GM23338 (cell line): ENCODE data around the gene MFSD6L. TPM values are rescaled to one million over a fixed set of nuclear protein-coding genes. Genes with fewer than 3 reads are reported as not detected.

Experiments
- ATAC-seq: fragments of 200-7000 bp; cut with Tn5 transposase; 3 replicates; pipeline ENCODE4 v1.9.1; 2020
- DNase-seq: peaks from one replicate; pipeline ENCODE4 v3.0.0-alpha.2; 2015; ENCODE audit warnings: low spot score
- H2AFZ ChIP-seq: fragments of 200-600 bp; sonication (generic); 2 replicates; pipeline ENCODE4 v1.8.0; 2016; ENCODE audit warnings: antibody characterized with exemption, mild to moderate bottlenecking, moderate library complexity
- H3F3A ChIP-seq: fragments of 200-600 bp; sonication (generic); replicated peaks from 2 replicates; pipeline ENCODE4 v1.8.0; 2017; ENCODE audit warnings: antibody characterized with exemption, mixed run types, low read depth
- H3K27ac ChIP-seq: fragments of 200-600 bp; sonication (generic); 2 replicates; pipeline ENCODE4 v1.6.1; 2016; ENCODE audit warnings: low read depth
- H3K27me3 ChIP-seq: fragments of 200-600 bp; sonication (generic); 2 replicates; pipeline ENCODE4 v1.8.0; 2016; ENCODE audit warnings: mild to moderate bottlenecking, mixed run types, moderate library complexity; ENCODE audit not compliant: insufficient read depth
- H3K36me3 ChIP-seq: fragments of 200-600 bp; sonication (generic); 2 replicates; pipeline ENCODE4 v1.8.0; 2016; ENCODE audit warnings: mild to moderate bottlenecking; ENCODE audit not compliant: insufficient read depth
- H3K4me1 ChIP-seq: fragments of 200-600 bp; sonication (generic); 2 replicates; pipeline ENCODE4 v1.8.0; 2016; ENCODE audit warnings: mild to moderate bottlenecking, moderate library complexity; ENCODE audit not compliant: insufficient read depth
- H3K4me2 ChIP-seq: fragments of 200-600 bp; sonication (generic); 2 replicates; pipeline ENCODE4 v1.7.1; 2017; ENCODE audit warnings: mixed run types
- H3K4me3 ChIP-seq: fragments of 200-600 bp; sonication (generic); 2 replicates; pipeline ENCODE4 v1.6.1; 2016; ENCODE audit warnings: mixed run types
- H3K79me2 ChIP-seq: fragments of 200-600 bp; sonication (generic); replicated peaks from 2 replicates; pipeline ENCODE4 v1.8.0; 2017; ENCODE audit warnings: mild to moderate bottlenecking; ENCODE audit not compliant: insufficient read depth
- H3K9me2 ChIP-seq: fragments of 200-600 bp; sonication (generic); 2 replicates; pipeline ENCODE4 v1.8.0; 2017; ENCODE audit not compliant: insufficient read depth
- H4K20me1 ChIP-seq: fragments of 200-600 bp; sonication (generic); replicated peaks from 2 replicates; pipeline ENCODE4 v1.8.0; 2017; ENCODE audit warnings: mild to moderate bottlenecking; ENCODE audit not compliant: insufficient read depth
- H3K27ac Mint-ChIP-seq: 2 replicates; pipeline ENCODE4 v1.8.0; 2020; ENCODE audit warnings: inconsistent platforms, mild to moderate bottlenecking, moderate library complexity, mixed read lengths
- H3K27me3 Mint-ChIP-seq: 3 replicates; pipeline ENCODE4 v1.8.0; 2022; ENCODE audit warnings: low read depth, mild to moderate bottlenecking, moderate library complexity, mixed read lengths, inconsistent platforms; ENCODE audit not compliant: insufficient read depth, poor library complexity
- H3K36me3 Mint-ChIP-seq: 3 replicates; pipeline ENCODE4 v1.8.0; 2021; ENCODE audit warnings: low read depth, mild to moderate bottlenecking, inconsistent platforms, moderate library complexity, mixed read lengths
- H3K4me1 Mint-ChIP-seq: 3 replicates; pipeline ENCODE4 v1.8.0; 2020; ENCODE audit warnings: mild to moderate bottlenecking, inconsistent platforms, mixed read lengths
- H3K4me3 Mint-ChIP-seq: 3 replicates; pipeline ENCODE4 v1.8.0; 2021; ENCODE audit warnings: moderate library complexity, mild to moderate bottlenecking, inconsistent platforms, mixed read lengths
- H3K9me3 Mint-ChIP-seq: 3 replicates; pipeline ENCODE4 v1.8.0; 2020; ENCODE audit warnings: moderate library complexity, mild to moderate bottlenecking, inconsistent platforms, mixed read lengths
- CREB1 ChIP-seq: fragments of 250-450 bp; sonication (Bioruptor Pico); IDR thresholded peaks from 2 replicates; pipeline ENCODE4 v1.5.0; 2020; ENCODE audit warnings: low read depth, mild to moderate bottlenecking, moderate library complexity
- CTCF ChIP-seq, 2 experiments: fragments of 200-600 bp in 1 of 2; sonication (generic) in 1 of 2; conservative IDR thresholded peaks; 2 replicates each; pipeline versions ENCODE4 v1.5.1 to v1.6.1; 2016 to 2017; ENCODE audit warnings: antibody characterized with exemption in 2 of 2, low read depth in 2 of 2, mild to moderate bottlenecking in 2 of 2, moderate library complexity in 1 of 2
- ETS1 ChIP-seq: IDR thresholded peaks from 2 replicates; pipeline ENCODE4 v1.6.1; 2016; ENCODE audit warnings: antibody characterized with exemption
- EZH2 ChIP-seq: fragments of 200-600 bp; sonication (generic); IDR thresholded peaks from one replicate; pipeline ENCODE4 v1.8.0; 2017; ENCODE audit warnings: antibody characterized with exemption, mild to moderate bottlenecking, low read depth; ENCODE audit not compliant: unreplicated experiment
- EZH2phosphoT487 ChIP-seq: fragments of 200-600 bp; sonication (generic); IDR thresholded peaks from one replicate; pipeline ENCODE4 v1.8.1; 2018; ENCODE audit warnings: antibody characterized with exemption; ENCODE audit not compliant: unreplicated experiment
- JUNB ChIP-seq: IDR thresholded peaks from one replicate; pipeline ENCODE4 v1.6.1; 2016; ENCODE audit warnings: antibody characterized with exemption; ENCODE audit not compliant: unreplicated experiment
- NANOG ChIP-seq: IDR thresholded peaks from 2 replicates; pipeline ENCODE4 v1.6.1; 2016; ENCODE audit warnings: antibody characterized with exemption, borderline replicate concordance
- POLR2AphosphoS5 ChIP-seq: IDR thresholded peaks from 2 replicates; pipeline ENCODE4 v1.6.1; 2016; ENCODE audit warnings: antibody characterized with exemption, low read depth
- REST ChIP-seq: IDR thresholded peaks from one replicate; pipeline ENCODE4 v1.6.1; 2018; ENCODE audit warnings: antibody characterized with exemption; ENCODE audit not compliant: unreplicated experiment
- STAT1 ChIP-seq: IDR thresholded peaks from one replicate; pipeline ENCODE4 v1.6.1; 2016; ENCODE audit warnings: antibody characterized with exemption; ENCODE audit not compliant: unreplicated experiment
- polyA plus RNA-seq: library from polyadenylated mRNA; unstranded; fragments of >200 nt; fragmentation: Nextera tagmentation; extraction: Ambion mirVana; gene quantifications from 2 replicates; pipeline ENCODE4 v1.2.1, GENCODE V29; 2016
- total RNA-seq: library from RNA; depleted of rRNA; stranded (reverse); fragments of >200 nt; shearing (Covaris generic); gene quantifications from 2 replicates; pipeline ENCODE4 v1.2.3, GENCODE V29; 2014

MFSD6L gene
- total and polyA plus RNA-seq, 2 experiments from 2014 or later = 0.52 to 2.8 TPM

GRCh38 chr17:8847891-8848290, 48.7 kb upstream of the MFSD6L start (continued):
- TF ChIP-seq EZH2phosphoT487 (no peak), JUNB (no peak), REST (no peak), STAT1 (no peak), EZH2 (no peak), POLR2AphosphoS5 (no peak)

- H3K4me1 Mint-ChIP-seq = peaks cover 4% of the 10 kb centered on the region; the same call in 1 of the 3 replicates
- no peaks in the 10 kb centered on the region for H3F3A ChIP-seq
- no peak for TF ChIP-seq CREB1 (CRISPR knock-in tag)
- TF ChIP-seq STAT1 = no peak
- TF ChIP-seq CTCF (conservative IDR thresholded peaks at IDR 0.05; ENCODE audit: low read depth in 2 of 2) = no peak
- no peak for TF ChIP-seq NANOG
- TF ChIP-seq ETS1 = peak; percentile 69
- no peak for TF ChIP-seq EZH2phosphoT487
- TF ChIP-seq POLR2AphosphoS5 = peak; percentile 56; the same call in 1 of the 2 replicates
- TF ChIP-seq JUNB = no peak
- H4K20me1 ChIP-seq = no peaks in the 10 kb centered on the region
- no peaks in the 10 kb centered on the region for H3K36me3 Mint-ChIP-seq
- H2AFZ ChIP-seq = peak overlapping the region; percentile 2
- DNase-seq (peak; percentile 82), ATAC-seq (peak; percentile 100)
- no peaks in the 10 kb centered on the region for H3K4me1 ChIP-seq
- H3K79me2 ChIP-seq = no peaks in the 10 kb centered on the region
- no peak overlapping the region for H3K27ac Mint-ChIP-seq
- H3K4me3 ChIP-seq = no peak overlapping the region
- H3K36me3 ChIP-seq = no peaks in the 10 kb centered on the region; the same call in 1 of the 2 replicates
- H3K27me3 ChIP-seq = no peaks in the 10 kb centered on the region
- no peaks in the 10 kb centered on the region for H3K9me3 Mint-ChIP-seq
- no peak overlapping the region for H3K27ac ChIP-seq
- H3K27me3 Mint-ChIP-seq = peaks cover 4% of the 10 kb centered on the region
- H3K4me3 Mint-ChIP-seq = peak overlapping the region; percentile 26; the same call in 2 of the 3 replicates
- no peak overlapping the region for H3K4me2 ChIP-seq
- 0 out of 2 replicates have a peak, but pooled peaks cover 3% of the 10 kb centered on the region for H3K9me2 ChIP-seq
Observed at GRCh38 chr17:8846768-8847211, 47.6 kb upstream of the MFSD6L start.
